GM19324 (cell line): ENCODE measurements around the gene GGA2.
"Not testable (repeated sequence)": the region's sequence is repeated elsewhere in the genome, so short reads cannot be mapped to it uniquely, and the experiment has no call there.

Source experiments
- ATAC-seq: cut with Tn5 transposase; IDR thresholded peaks from one replicate; pipeline ENCODE4 v1.9.1; 2021; ENCODE audit warnings: mild to moderate bottlenecking, moderate library complexity; ENCODE audit not compliant: unreplicated experiment, low FRiP score

Gene GGA2

DNA sequence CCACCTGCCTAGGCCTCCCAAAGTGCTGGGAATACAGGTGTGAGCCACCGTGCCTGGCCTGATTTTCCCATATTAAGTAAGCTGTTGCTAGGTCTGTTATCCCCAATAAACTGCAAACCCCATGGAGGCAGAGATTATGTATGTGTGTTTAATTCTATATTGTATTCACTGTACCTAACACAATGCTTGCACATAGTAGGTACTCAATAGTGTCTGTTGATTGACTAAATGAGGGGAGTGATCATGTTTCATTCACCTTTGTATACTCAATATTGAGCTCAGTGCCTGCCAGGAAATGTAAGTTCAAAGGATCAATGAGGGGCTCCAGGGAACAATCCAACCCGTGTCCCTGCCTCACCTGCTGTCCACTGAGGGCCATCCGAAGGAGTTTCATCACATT, 14.6 kb upstream of the GGA2 start:
- ATAC-seq = no peak

DNA sequence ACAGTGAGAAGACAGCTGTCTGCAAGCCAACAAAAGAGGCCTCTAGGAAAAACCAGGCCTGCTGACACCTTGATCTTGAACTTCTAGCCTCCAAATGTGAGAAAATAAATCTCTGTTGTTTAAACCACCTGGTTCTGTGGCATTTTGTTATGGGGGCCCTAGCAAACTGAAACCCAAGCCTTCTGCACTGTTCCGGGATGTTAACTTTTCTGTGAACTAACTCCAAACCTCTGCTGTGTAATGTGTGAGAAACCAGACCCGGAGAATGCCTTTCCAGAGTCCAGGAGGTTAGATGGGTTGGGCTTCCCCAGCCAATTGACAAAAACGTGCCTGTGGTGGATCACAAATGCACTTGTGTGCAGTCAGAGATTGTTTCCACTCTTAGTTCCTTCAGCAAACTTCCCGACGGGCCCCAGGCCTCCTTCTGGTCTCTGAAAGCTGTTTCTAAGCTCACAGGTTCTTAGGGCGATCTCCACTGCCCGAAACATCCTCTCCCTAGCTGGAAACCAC, 13.6 kb upstream of the GGA2 start:
- ATAC-seq = no peak

DNA sequence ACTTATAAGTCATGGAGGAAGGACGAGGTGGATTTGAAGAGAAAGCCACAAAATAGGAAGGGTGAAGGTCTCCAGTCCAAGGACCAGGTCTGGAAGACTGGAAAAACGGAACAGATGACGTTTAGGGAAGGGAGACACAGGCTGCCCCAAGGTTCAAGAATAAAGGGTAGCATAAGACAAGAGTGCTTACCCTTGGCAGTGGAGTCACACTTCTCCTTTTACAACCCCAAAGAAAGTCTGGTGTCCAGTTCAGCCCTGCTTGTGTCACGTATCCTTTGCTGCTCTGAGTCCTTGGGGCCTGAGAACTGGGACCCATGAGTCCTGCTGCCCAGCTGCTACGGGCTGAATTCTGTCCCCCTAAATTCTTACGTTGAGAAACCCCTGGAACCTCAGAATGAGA, 13.0 kb upstream of the GGA2 start:
- ATAC-seq = no peak

DNA sequence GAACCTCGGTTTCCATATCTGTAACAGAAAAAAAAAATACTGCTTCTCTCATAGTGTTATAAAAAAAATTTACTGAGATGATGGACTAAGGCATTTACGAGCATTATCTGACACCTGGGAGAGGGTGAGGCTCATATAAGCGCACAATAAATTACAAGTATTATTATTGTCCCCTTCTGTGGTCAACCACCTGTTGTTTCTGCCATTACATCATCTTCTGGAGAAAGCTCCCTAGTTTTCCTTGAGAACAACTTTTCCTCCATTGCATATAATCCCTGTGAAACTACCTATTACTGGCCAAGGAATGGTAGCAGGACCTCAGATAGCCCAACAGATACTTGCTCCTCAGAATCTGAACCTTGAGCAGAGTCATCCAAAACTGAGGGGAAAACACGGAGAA, 11.7 kb upstream of the GGA2 start:
- ATAC-seq = no peak

DNA sequence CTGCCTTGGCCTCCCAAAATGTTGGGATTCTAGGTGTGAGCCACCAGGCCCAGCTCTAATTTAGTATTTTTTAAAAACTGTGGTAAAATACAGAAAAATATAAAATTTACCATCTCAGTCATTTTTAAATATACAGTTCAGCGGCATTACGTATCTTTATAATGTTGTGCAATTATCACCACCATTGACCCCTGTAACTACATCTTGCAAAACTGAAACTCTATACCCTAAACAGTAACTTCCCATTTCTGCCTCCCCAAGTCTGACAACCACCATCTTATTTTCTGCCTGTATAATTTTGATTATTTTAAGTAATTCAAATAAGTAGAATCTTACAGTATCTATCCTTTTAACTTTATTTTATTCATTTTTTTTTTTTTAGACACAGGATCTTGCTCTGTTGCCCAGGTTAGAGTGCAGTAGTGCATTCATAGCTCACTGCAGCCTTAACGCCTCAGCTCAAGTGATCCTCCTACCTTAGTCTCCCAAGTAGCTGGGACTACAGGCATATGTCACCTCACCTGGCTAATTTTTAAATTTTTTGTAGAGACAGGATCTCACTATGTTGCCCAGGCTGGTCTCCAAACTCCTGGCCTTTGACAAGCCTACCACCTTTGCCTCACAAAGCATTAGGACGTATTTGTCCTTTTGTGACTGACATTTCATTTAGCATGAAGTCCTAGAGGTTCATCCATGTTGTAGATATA, 10.9 kb upstream of the GGA2 start:
- ATAC-seq = no peak

DNA sequence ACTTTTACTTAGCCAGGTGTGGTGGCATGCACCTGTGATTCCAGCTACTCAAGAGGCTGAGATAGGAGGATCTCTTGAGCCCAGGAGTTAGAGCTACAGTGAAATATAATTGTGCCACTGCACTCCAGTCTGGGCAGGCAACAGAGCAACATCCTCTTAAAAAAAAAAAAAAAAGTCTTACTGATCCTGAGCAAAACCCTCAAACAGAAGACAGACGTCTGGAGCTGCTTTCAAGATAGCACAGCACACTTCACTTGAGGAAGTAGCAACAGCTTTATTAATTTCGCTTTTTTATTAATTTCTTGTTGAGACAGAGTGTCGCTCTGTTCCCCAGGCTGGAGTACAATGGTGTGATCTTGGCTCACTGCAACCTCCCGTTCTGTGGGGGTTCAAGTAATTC, 10.2 kb upstream of the GGA2 start:
- ATAC-seq = no peak

DNA sequence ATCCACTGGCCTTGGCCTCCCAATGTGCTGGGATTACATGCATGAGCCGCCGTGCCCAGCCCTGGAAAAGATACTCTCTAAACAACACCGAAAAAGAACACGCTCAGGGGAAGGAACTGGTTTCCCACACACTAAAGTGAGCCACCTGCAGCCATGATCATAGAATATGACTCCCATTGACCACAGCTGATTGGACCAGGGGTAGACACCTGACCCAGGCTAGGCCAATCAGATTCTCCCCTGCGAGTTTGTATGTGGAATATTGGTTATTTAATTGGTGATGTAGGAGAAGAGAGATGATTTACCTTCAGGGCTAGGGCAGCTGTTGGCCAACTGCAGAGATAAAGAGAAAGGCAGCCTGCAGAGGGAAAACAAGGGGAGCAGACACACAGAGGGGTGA, 9.0 kb upstream of the GGA2 start:
- no peak for ATAC-seq

DNA sequence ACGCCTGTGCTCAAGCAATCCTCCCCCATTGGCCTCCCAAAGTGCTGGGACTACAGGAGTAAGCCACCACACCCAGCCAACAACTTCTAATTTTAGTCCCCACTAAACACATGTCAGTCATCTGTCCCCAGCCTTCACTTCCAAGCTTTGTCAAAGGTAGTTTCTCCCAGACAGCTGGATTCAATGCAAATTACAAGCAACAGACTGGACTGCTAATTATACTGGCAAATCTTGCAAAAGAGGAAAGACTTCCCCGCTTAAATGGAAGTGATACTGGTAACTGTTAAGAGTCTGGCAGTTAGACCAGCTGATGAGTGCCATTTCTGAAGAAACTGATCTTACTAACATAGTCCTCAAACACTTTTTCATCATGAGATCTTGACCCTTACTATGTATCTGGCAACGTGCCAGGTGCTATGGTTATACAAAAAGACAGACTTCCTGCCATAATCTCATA, 8.2 kb upstream of the GGA2 start:
- no peak for ATAC-seq

DNA sequence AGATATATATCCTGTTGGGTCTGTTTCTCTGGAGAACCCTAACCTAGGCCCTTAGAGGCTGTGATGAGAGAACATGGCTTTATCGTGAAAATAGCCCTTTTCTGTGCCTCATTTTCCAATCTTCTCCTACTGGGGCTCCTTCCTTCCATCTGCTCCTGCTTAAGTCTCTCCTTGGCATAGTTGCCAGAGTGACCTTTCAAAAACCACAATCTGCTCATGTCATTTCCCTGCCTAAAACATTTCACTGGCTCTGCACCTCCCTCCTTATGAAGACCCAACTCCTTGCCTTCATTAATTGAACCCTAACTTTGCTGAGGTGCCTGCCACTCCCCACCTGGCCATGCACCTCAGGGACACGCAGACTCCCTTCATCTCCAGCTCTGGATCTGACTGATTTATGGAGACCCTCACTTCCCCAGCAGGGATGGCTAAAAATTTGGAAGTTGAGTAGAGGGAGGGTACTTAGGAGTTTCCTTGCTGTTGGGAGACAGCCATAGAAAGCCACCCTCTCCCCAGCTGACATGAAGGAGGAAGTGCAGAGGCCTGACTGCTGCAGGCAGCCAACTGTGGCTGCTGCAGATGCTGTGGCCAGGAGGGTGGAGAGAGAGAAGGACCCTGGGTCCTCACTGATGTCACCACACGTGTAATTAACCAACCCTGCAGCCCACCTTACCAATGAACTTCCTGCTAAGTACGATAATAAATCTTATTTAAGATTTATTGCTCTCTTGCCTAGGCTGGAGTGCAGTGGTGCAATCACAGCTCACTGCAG, 6.3 kb upstream of the GGA2 start:
- no peak for ATAC-seq

DNA sequence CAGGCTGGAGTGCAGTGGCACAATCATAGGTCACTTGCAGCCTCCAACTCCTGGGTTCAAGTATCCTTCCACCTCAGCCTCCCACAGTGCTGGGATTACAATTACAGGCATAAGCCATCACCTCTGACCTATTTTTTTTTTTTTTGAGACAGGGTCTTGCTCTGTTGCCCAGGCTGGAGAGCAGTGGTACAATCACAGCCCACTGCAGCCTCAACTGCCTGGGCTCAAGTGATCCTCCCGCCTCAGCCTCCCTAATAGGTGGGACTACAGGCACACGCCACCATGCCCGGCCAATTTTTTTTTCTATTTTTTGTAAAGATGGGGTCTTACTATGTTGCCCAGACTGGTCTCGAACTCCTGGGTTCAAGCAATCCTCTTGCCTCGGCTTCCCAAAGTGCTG, 5.6 kb upstream of the GGA2 start:
- ATAC-seq = no peak

DNA sequence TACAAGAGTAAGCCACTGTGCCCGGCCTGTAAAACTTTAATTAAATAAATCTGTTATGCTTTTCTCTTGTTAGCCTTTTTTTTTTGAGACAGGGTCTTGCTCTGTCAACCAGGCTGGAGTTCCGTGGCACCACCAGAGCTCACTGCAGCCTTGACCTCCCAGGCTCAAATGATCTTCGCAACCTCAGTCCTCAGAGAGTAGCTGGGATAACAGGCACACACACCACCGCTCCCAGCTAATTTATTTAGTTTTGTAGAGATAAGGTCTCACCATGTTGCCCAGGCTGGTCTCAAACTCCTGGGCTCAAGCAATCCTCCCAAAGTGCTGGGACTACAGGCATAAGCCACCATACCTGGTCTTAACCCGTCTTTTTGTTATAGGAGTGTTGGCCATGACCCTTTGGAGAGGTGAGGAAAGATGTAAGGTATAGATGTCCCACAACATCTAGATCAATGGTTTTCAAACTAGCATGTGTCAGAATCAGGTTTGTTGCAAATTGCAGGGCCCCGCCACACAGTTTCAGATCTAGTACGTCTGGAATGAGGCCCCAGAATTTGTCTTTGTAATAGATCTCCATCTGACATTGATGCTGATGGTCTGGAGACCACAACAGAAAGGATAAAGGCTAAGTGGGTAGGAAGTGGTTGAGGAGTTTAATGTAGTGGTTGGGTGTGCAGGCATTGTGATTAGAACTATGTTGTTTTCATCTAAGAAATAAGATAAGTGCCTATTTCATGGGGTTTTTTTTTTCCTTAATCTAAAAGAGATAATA, 4.3 kb upstream of the GGA2 start:
- no peak for ATAC-seq

DNA sequence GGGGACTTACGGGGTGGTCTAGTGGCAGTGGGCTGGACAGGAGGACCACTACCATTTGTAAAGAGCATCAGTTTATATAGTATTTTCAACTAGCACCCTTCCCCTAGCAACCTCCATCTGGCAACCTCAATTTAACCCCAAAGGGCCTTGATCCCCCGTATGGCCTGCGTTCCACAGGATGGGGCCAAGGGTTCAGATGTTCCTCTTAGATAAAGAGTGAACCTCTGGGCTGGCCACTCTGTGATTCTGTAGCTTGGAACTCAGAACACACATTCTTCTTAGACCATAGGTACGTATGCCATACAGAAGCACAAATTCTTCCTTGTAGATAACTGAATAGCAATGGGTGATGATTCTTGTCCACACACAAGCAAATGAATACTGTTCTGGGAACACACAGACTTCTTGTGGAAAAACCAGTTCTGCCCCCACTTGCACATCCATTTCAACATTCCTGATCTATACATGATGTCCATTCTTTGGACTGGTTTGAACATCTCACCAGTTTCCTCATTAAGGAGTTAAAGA, 1.9 kb upstream of the GGA2 start:
- ATAC-seq = no peak

DNA sequence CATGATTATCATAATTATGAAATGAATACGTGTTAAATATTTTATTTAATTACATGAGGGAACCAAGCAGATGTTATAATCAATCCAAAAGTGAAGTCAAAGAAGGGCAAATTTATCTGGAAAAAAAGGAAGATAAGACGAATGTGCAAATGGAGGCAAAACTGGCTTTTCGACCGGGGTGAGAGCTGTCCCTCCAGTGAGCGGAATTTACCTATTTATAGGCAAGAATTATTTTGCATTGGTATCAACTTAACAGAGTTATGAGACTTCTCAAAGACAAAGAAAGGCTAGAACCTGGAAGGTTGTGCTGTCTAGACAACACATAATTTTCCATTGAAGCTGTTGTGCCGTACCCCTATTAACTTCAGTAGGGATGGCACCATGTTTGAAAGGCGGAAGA, 1.4 kb upstream of the GGA2 start:
- ATAC-seq = no peak

DNA sequence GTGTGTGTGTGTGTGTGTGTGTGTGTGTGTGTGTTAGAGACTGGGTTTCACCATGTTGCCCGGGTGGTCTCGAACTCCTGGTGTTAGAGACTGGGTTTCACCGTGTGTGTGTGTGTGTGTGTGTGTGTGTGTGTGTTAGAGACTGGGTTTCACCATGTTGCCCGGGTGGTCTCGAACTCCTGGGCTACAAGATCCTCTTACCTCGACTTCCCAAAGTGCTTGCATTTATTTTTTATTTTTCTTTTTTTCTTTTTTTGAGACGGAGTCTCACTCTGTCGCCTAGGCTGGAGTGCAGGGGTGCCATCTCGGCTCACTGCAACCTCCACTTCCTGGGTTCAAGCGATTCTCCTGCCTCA, 599 bp upstream of the GGA2 start:
- not testable (repeated sequence) for ATAC-seq

DNA sequence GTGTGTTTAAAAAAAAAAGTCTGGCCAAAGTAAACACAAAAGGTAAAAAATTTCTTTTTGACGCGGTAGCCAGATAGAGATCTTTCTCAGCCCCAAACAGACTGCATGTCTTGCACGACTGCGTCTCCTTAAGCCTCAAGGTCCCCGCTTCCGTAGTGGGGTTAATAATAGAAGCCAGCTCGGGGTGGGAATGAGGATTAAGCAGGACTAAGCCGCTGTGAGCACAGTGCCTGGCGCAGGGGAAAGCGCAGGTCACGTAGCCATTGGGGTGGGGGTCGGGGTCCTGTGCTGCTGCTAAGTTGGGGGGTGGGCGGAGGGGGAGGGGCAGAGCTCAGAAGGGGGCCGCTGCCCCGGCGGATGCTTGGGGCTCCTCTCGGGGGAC, 521 bp downstream of the GGA2 start:
- no peak for ATAC-seq

DNA sequence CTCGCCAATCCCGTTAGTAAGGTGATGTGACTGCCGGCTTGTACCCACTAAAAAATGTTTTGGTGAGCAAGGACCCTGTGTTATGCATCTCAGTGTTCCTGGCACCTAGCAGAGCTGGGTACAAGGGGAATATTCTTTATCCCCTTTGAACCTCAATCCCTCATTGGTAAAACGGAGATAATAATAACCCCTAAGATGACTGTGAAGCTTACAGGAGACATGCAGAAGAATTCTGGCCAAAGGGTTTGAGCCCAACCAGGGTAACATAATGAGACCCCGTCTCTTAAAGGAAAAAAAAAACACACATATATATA, 896 bp downstream of the GGA2 start:
- no peak for ATAC-seq

DNA sequence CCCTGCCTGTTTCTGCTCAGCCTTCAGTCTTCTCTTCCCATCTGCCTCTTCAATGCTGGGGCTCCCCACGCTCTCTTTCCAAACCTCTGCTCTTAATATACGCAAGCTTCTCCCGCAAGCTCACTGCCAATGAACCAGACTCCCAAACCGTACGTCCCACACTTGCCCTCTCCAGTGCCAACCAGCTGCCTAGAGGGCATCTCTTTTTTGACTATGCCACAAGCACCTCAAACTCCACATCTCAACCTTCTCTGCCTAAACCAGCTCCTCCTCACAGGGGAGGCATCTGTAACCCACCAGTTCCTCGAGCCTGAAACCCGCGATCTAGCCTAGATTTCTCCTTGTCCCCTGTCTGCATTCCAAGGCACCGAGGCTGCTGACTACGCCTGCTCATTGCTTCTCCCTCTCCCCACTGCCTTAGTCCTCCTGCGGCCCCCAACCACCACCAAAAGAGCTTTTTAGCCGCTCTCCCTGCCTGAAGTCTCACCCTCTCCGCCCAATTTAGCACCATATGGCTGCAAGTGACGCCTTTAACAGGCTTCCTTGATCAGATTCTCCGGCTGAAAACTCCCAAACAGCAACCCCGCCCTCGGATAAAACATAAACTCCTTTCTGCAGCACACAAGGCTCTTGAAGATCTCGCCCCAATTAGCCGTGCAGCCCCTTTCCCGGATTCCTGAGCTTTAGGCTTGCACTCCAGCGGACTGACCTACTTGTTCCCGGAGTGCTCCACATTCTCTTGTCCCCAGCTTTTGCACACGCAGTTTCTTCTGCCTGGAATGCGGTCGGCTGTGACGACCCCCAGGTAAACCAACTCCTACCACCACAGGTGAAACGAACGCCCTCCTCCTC, 1.5 kb downstream of the GGA2 start:
- ATAC-seq = no peak

DNA sequence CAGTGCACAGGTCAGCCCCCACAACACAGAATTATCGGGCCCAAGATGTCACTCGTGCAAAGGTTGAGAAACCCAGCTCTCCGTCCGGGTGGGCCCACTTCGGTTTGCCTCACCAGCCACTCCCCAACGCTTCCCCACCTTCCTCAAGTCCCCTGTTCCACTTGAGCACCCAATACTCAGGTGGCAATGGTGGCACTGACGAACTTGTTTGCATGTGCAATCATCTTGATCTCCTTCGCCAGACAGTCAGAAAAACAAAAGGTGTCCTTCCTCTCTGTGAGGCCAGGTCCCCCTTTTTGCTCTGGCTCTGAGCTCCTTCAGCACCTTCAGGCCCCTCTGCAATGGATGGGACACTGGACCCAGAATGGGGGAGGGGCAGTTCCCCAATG, 3.7 kb downstream of the GGA2 start:
- no peak for ATAC-seq

DNA sequence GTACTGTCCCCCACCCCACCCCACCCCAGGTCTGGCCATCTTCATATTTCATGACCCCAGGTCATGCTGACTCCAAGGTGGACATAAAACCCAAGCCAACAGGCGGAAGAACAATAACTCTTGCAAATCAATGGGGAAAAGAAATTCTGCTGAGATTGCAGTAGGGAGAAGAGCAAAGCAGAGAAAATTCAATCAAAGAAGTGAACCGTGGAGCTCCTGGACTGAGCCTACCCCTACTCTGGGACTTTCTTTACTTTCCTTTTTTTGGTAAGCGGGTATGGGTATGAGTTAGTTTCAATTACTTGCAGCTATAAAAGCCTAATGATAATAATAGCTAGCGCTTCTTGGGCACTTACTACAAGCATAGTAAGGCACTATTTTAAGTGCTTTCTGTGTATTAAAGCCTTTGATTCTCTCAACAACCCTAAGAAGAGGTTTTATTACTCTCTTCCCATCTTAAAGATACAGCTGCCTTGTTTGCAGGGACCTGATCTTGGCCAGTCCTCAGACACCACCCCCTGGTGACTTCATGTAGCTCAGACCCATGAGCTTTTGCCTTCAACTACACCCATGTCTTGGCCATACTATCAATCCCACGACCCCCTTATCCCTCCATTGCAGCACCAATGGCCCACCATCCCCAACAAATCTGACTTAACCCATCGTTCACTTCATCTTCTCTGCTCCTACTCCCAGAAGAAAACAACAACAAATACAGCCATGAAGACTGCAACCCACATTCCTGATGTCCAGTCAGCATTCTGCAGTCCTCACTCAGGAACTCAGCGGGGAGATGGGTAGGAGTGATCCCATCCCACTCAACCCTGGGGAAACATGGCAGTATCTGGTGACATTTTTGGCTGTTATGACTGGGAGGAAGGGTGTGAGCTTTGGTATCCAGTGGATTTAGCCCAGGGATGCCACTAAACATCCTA, 4.4 kb downstream of the GGA2 start:
- ATAC-seq = no peak
